HEK293 (cell line): ENCODE measurements around the gene PRPF19.

ENCODE experiments used
- CTCF ChIA-PET: fragments of 350-600 bp; formaldehyde crosslinking; extraction: SDS; loops from one replicate; lab custom pipeline; 2021; ENCODE audit warnings: antibody characterized with exemption; lab: Yijun Ruan, JAX
- POLR2A ChIA-PET: fragments of 300-600 bp; formaldehyde crosslinking; extraction: SDS; loops from one replicate; lab custom pipeline; 2020; ENCODE audit warnings: antibody characterized with exemption, inconsistent platforms; lab: Yijun Ruan, JAX
- H3K27ac ChIP-seq: fragments of 200-500 bp; sonication (Bioruptor generic); 2 replicates; pipeline ENCODE4 v1.5.1; 2014; ENCODE audit warnings: low read depth, low read length, control low read depth, inconsistent platforms; ENCODE audit errors: extremely low read depth
- H3K36me3 ChIP-seq, 2 experiments: fragments of 200-500 bp in 1 of 2; sonication (Bioruptor generic) in 1 of 2; 1 replicate in 1 of 2; 2 replicates in 1 of 2; pipeline ENCODE4 v1.5.1; 2014 to 2017; ENCODE audit warnings: inconsistent platforms in 2 of 2, low read length in 2 of 2; ENCODE audit not compliant: control insufficient read depth in 2 of 2, insufficient read depth in 1 of 2
- H3K4me1 ChIP-seq: fragments of 200-500 bp; sonication (Bioruptor generic); 2 replicates; pipeline ENCODE4 v1.5.1; 2014; ENCODE audit warnings: mild to moderate bottlenecking, low read length, inconsistent platforms; ENCODE audit not compliant: control insufficient read depth, insufficient read depth
- H3K4me3 ChIP-seq: 2 replicates; pipeline ENCODE4 v1.5.1; 2011; ENCODE audit warnings: low read depth, mild to moderate bottlenecking, control low read depth, low read length, moderate library complexity
- H3K9me3 ChIP-seq: fragments of 200-500 bp; sonication (Bioruptor generic); 2 replicates; pipeline ENCODE4 v1.5.1; 2014; ENCODE audit warnings: low read depth, low read length, inconsistent platforms; ENCODE audit not compliant: control insufficient read depth, insufficient read depth
- GLIS2 ChIP-seq: fragments of 450-650 bp; formaldehyde crosslinking; IDR thresholded peaks from 2 replicates; pipeline ENCODE4 v1.5.1; 2016; ENCODE audit warnings: missing biosample characterization, missing genetic modification characterization
- KLF16 ChIP-seq: fragments of 450-650 bp; formaldehyde crosslinking; IDR thresholded peaks from 2 replicates; pipeline ENCODE4 v1.5.1; 2017; ENCODE audit warnings: missing biosample characterization, missing genetic modification characterization
- SCRT2 ChIP-seq: fragments of 450-650 bp; formaldehyde crosslinking; IDR thresholded peaks from 2 replicates; pipeline ENCODE4 v1.5.1; 2016; ENCODE audit warnings: missing biosample characterization, missing genetic modification characterization
- SETDB1 ChIP-seq: IDR thresholded peaks from one replicate; pipeline ENCODE4 v1.6.1; 2017; ENCODE audit warnings: mild to moderate bottlenecking, low read length, moderate library complexity, mixed read lengths; ENCODE audit not compliant: insufficient read length
- ZBTB20 ChIP-seq: fragments of 450-650 bp; formaldehyde crosslinking; IDR thresholded peaks from 2 replicates; pipeline ENCODE4 v1.5.1; 2016; ENCODE audit warnings: missing biosample characterization, missing genetic modification characterization
- ZBTB7A ChIP-seq: fragments of 450-650 bp; formaldehyde crosslinking; IDR thresholded peaks from 2 replicates; pipeline ENCODE4 v1.5.1; 2016; ENCODE audit warnings: low read depth, missing biosample characterization, missing genetic modification characterization
- ZIC2 ChIP-seq: fragments of 450-650 bp; formaldehyde crosslinking; IDR thresholded peaks from 2 replicates; pipeline ENCODE4 v1.5.1; 2016; ENCODE audit warnings: missing biosample characterization, missing genetic modification characterization
- ZNF175 ChIP-seq: fragments of 450-650 bp; formaldehyde crosslinking; IDR thresholded peaks from 2 replicates; pipeline ENCODE4 v1.5.1; 2016; ENCODE audit warnings: missing biosample characterization, missing genetic modification characterization
- ZNF544 ChIP-seq: fragments of 450-650 bp; formaldehyde crosslinking; IDR thresholded peaks from 2 replicates; pipeline ENCODE4 v1.5.0; 2017; ENCODE audit warnings: missing biosample characterization, missing genetic modification characterization
- ZNF610 ChIP-seq: fragments of 450-650 bp; formaldehyde crosslinking; IDR thresholded peaks from 2 replicates; pipeline ENCODE4 v1.5.1; 2016; ENCODE audit warnings: missing biosample characterization, missing genetic modification characterization, borderline replicate concordance
- ZNF792 ChIP-seq: fragments of 450-650 bp; formaldehyde crosslinking; IDR thresholded peaks from 2 replicates; pipeline ENCODE4 v1.5.1; 2016; ENCODE audit warnings: missing biosample characterization, missing genetic modification characterization
- ZNF837 ChIP-seq: fragments of 450-650 bp; formaldehyde crosslinking; IDR thresholded peaks from 2 replicates; pipeline ENCODE4 v1.5.1; 2016; ENCODE audit warnings: missing biosample characterization, missing genetic modification characterization
- TF ChIP-seq, protein P1 (sequence below): fragments of 450-650 bp; formaldehyde crosslinking; IDR thresholded peaks from 2 replicates; pipeline ENCODE4 v1.5.1; 2016; ENCODE audit warnings: missing biosample characterization, missing genetic modification characterization, borderline replicate concordance
- TF ChIP-seq, protein P2 (sequence below): fragments of 450-650 bp; formaldehyde crosslinking; IDR thresholded peaks from 2 replicates; pipeline ENCODE4 v1.5.1; 2016; ENCODE audit warnings: missing biosample characterization, missing genetic modification characterization
- TF ChIP-seq, protein P3 (sequence below): fragments of 450-650 bp; formaldehyde crosslinking; IDR thresholded peaks from 2 replicates; pipeline ENCODE4 v1.5.1; 2016; ENCODE audit warnings: missing biosample characterization, missing genetic modification characterization
- TF ChIP-seq, protein P4 (sequence below): fragments of 450-650 bp; formaldehyde crosslinking; IDR thresholded peaks from 2 replicates; pipeline ENCODE4 v1.5.1; 2016; ENCODE audit warnings: missing biosample characterization, missing genetic modification characterization, low read depth
- TF ChIP-seq, protein P5 (sequence below): fragments of 450-650 bp; formaldehyde crosslinking; IDR thresholded peaks from 2 replicates; pipeline ENCODE4 v1.5.1; 2016; ENCODE audit warnings: missing biosample characterization, missing genetic modification characterization
- TF ChIP-seq, protein P6 (sequence below): fragments of 450-650 bp; formaldehyde crosslinking; IDR thresholded peaks from 2 replicates; pipeline ENCODE4 v1.5.1; 2017; ENCODE audit warnings: missing biosample characterization, missing genetic modification characterization

Gene PRPF19

DNA sequence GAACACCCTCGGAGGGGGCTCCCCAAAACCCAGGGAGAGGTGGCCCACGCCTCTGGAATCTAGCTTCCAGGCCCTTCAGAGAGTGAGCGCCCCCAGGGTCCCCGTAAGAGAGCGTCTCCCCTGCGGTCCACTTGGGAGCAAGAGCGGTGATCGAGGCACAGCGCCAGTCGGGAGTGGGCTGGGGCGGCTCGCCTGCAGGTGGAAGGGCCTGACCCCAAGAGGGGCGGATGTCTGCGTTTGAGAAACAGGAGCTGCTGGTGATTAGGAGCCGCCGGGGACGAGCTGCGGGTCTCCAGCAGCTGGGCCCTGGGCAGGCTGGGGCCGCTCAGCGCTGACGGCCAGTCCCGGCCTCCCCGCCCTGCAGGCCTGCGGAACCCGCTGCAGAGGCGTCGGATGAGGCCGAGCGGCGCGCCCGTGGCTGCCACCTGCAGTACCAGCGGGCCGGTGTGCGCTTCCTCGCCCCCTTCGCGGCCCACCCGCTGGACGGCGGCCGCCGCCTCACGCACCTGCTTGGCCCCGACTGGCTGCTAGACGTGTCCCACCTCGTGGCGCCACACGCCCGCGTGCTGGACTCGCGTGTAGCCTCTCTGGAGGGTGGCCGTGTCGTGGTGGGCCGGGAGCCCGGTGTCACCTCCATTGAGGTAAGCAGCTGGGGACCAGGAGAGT, 27.9 kb upstream of the PRPF19 start:
- Histone ChIP-seq H3K36me3 (peaks cover 0 to 62% of the 10 kb centered on the region in 2 experiments; a peak in 1 of 3 replicates), H3K9me3 (no peaks in the 10 kb centered on the region), H3K4me1 (no peaks in the 10 kb centered on the region), H3K27ac (no peak overlapping the region), H3K4me3 (no peak overlapping the region)
- TF ChIP-seq, protein P1, sequence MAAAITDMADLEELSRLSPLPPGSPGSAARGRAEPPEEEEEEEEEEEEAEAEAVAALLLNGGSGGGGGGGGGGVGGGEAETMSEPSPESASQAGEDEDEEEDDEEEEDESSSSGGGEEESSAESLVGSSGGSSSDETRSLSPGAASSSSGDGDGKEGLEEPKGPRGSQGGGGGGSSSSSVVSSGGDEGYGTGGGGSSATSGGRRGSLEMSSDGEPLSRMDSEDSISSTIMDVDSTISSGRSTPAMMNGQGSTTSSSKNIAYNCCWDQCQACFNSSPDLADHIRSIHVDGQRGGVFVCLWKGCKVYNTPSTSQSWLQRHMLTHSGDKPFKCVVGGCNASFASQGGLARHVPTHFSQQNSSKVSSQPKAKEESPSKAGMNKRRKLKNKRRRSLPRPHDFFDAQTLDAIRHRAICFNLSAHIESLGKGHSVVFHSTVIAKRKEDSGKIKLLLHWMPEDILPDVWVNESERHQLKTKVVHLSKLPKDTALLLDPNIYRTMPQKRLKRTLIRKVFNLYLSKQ (tag by site-specific recombination): no peak
- TF ChIP-seq, protein P2, sequence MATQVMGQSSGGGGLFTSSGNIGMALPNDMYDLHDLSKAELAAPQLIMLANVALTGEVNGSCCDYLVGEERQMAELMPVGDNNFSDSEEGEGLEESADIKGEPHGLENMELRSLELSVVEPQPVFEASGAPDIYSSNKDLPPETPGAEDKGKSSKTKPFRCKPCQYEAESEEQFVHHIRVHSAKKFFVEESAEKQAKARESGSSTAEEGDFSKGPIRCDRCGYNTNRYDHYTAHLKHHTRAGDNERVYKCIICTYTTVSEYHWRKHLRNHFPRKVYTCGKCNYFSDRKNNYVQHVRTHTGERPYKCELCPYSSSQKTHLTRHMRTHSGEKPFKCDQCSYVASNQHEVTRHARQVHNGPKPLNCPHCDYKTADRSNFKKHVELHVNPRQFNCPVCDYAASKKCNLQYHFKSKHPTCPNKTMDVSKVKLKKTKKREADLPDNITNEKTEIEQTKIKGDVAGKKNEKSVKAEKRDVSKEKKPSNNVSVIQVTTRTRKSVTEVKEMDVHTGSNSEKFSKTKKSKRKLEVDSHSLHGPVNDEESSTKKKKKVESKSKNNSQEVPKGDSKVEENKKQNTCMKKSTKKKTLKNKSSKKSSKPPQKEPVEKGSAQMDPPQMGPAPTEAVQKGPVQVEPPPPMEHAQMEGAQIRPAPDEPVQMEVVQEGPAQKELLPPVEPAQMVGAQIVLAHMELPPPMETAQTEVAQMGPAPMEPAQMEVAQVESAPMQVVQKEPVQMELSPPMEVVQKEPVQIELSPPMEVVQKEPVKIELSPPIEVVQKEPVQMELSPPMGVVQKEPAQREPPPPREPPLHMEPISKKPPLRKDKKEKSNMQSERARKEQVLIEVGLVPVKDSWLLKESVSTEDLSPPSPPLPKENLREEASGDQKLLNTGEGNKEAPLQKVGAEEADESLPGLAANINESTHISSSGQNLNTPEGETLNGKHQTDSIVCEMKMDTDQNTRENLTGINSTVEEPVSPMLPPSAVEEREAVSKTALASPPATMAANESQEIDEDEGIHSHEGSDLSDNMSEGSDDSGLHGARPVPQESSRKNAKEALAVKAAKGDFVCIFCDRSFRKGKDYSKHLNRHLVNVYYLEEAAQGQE (tag by site-specific recombination): no peak
- TF ChIP-seq SCRT2 (tag by site-specific recombination): no peak
- TF ChIP-seq, protein P3, sequence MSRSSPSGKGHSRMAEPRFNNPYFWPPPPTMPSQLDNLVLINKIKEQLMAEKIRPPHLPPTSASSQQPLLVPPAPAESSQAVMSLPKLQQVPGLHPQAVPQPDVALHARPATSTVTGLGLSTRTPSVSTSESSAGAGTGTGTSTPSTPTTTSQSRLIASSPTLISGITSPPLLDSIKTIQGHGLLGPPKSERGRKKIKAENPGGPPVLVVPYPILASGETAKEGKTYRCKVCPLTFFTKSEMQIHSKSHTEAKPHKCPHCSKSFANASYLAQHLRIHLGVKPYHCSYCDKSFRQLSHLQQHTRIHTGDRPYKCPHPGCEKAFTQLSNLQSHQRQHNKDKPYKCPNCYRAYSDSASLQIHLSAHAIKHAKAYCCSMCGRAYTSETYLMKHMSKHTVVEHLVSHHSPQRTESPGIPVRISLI (tag by site-specific recombination): no peak
- no peak for TF ChIP-seq ZNF837
- no peak for TF ChIP-seq SETDB1
- TF ChIP-seq ZNF610 (tag by site-specific recombination): no peak
- no peak for TF ChIP-seq KLF16 (tag by site-specific recombination)
- no peak for TF ChIP-seq ZBTB7A (tag by site-specific recombination)
- TF ChIP-seq, protein P4, sequence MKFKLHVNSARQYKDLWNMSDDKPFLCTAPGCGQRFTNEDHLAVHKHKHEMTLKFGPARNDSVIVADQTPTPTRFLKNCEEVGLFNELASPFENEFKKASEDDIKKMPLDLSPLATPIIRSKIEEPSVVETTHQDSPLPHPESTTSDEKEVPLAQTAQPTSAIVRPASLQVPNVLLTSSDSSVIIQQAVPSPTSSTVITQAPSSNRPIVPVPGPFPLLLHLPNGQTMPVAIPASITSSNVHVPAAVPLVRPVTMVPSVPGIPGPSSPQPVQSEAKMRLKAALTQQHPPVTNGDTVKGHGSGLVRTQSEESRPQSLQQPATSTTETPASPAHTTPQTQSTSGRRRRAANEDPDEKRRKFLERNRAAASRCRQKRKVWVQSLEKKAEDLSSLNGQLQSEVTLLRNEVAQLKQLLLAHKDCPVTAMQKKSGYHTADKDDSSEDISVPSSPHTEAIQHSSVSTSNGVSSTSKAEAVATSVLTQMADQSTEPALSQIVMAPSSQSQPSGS: no peak
- TF ChIP-seq ZBTB20 (tag by site-specific recombination): no peak
- TF ChIP-seq ZNF175 (tag by site-specific recombination): no peak
- TF ChIP-seq ZIC2 (tag by site-specific recombination): no peak
- TF ChIP-seq, protein P5, sequence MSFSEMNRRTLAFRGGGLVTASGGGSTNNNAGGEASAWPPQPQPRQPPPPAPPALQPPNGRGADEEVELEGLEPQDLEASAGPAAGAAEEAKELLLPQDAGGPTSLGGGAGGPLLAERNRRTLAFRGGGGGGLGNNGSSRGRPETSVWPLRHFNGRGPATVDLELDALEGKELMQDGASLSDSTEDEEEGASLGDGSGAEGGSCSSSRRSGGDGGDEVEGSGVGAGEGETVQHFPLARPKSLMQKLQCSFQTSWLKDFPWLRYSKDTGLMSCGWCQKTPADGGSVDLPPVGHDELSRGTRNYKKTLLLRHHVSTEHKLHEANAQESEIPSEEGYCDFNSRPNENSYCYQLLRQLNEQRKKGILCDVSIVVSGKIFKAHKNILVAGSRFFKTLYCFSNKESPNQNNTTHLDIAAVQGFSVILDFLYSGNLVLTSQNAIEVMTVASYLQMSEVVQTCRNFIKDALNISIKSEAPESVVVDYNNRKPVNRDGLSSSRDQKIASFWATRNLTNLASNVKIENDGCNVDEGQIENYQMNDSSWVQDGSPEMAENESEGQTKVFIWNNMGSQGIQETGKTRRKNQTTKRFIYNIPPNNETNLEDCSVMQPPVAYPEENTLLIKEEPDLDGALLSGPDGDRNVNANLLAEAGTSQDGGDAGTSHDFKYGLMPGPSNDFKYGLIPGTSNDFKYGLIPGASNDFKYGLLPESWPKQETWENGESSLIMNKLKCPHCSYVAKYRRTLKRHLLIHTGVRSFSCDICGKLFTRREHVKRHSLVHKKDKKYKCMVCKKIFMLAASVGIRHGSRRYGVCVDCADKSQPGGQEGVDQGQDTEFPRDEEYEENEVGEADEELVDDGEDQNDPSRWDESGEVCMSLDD (tag by site-specific recombination): no peak
- no peak for TF ChIP-seq ZNF544 (tag by site-specific recombination)
- TF ChIP-seq, protein P6, sequence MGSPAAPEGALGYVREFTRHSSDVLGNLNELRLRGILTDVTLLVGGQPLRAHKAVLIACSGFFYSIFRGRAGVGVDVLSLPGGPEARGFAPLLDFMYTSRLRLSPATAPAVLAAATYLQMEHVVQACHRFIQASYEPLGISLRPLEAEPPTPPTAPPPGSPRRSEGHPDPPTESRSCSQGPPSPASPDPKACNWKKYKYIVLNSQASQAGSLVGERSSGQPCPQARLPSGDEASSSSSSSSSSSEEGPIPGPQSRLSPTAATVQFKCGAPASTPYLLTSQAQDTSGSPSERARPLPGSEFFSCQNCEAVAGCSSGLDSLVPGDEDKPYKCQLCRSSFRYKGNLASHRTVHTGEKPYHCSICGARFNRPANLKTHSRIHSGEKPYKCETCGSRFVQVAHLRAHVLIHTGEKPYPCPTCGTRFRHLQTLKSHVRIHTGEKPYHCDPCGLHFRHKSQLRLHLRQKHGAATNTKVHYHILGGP: no peak
- TF ChIP-seq ZNF792 (tag by site-specific recombination): no peak
- no peak for TF ChIP-seq GLIS2 (tag by site-specific recombination)
- ChIA-PET POLR2A (interaction anchor here (1.0 kb wide), 2 partner anchors 14 to 21 kb away, joined by 3 read pairs; no protein-coding TSS in a partner anchor), CTCF (no interaction called here)
